ENCODE results near the gene HAUS8. TPM values are rescaled to one million over a fixed set of nuclear protein-coding genes. Genes with fewer than 3 reads are reported as not detected.
A peak's percentile ranks its signal among the peaks of the same experiment; 100 is the strongest.

The HAUS8 gene
- total and polyA plus RNA-seq, 9 of the 15 experiments (the other 6 are each of a cell fraction or from before 2014, with no cell fraction given), result 20.5 to 53.2 (median 36.0) TPM

DNA sequence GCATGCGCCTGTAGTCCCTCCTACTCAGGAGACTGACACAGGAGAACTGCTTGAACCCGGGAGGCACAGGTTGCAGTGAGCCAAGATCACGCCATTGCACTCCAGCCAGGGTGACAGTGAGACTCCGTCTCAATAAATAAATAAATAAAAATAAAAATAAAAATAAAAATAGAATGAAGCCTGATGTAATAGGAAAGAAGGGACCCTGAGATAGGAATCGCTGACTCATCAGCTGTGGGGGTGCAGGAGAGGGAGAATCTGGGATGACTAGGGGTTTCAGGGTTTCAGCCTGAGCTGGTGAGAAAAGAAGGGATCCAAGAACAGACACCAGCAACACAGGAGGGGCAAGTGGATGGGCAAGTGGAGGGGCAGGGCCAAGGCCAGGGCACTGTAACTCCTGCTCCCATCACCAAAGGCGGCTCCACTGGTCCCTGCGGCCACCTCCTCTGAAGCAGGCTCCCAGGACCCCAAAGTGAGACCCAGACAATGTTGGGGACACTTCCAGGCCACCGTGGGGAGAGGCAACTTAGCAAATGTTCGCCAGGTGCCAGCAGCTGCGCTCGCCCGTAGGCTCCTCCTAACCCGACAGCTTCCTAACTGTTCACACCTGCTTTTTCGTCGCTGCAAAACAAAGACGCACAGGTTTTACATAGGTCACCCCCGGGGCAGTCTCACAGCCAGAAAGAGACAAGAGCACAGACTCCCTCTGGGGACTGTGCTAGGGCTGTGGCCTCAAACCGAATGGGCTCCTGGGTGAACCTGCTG lies 1.2 kb downstream of the HAUS8 start (continued):
- TF ChIP-seq, protein P1, sequence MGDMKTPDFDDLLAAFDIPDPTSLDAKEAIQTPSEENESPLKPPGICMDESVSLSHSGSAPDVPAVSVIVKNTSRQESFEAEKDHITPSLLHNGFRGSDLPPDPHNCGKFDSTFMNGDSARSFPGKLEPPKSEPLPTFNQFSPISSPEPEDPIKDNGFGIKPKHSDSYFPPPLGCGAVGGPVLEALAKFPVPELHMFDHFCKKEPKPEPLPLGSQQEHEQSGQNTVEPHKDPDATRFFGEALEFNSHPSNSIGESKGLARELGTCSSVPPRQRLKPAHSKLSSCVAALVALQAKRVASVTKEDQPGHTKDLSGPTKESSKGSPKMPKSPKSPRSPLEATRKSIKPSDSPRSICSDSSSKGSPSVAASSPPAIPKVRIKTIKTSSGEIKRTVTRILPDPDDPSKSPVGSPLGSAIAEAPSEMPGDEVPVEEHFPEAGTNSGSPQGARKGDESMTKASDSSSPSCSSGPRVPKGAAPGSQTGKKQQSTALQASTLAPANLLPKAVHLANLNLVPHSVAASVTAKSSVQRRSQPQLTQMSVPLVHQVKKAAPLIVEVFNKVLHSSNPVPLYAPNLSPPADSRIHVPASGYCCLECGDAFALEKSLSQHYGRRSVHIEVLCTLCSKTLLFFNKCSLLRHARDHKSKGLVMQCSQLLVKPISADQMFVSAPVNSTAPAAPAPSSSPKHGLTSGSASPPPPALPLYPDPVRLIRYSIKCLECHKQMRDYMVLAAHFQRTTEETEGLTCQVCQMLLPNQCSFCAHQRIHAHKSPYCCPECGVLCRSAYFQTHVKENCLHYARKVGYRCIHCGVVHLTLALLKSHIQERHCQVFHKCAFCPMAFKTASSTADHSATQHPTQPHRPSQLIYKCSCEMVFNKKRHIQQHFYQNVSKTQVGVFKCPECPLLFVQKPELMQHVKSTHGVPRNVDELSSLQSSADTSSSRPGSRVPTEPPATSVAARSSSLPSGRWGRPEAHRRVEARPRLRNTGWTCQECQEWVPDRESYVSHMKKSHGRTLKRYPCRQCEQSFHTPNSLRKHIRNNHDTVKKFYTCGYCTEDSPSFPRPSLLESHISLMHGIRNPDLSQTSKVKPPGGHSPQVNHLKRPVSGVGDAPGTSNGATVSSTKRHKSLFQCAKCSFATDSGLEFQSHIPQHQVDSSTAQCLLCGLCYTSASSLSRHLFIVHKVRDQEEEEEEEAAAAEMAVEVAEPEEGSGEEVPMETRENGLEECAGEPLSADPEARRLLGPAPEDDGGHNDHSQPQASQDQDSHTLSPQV (IDR thresholded peaks at IDR 0.05), result peak; percentile 61; the same call in 1 of the 2 replicates
- peak; percentile 94 for TF ChIP-seq DPF2 (IDR thresholded peaks at IDR 0.05)
- peak; percentile 94 for TF ChIP-seq NFE2 (IDR thresholded peaks at IDR 0.05; ENCODE audit: low read depth)
- peak; percentile 96 for TF ChIP-seq MAFK (IDR thresholded peaks at IDR 0.05; ENCODE audit: low read length)
- TF ChIP-seq EP300 (IDR thresholded peaks at IDR 0.05; ENCODE audit: low read length), result peak; percentile 55; the same call in 1 of the 2 replicates
- peak; percentile 66 for TF ChIP-seq RBFOX2 (IDR thresholded peaks at IDR 0.05; ENCODE audit: low read depth, low read length)
- peak; percentile 54 for TF ChIP-seq POLR2A (conservative IDR thresholded peaks at IDR 0.05)
- TF ChIP-seq, protein P2, sequence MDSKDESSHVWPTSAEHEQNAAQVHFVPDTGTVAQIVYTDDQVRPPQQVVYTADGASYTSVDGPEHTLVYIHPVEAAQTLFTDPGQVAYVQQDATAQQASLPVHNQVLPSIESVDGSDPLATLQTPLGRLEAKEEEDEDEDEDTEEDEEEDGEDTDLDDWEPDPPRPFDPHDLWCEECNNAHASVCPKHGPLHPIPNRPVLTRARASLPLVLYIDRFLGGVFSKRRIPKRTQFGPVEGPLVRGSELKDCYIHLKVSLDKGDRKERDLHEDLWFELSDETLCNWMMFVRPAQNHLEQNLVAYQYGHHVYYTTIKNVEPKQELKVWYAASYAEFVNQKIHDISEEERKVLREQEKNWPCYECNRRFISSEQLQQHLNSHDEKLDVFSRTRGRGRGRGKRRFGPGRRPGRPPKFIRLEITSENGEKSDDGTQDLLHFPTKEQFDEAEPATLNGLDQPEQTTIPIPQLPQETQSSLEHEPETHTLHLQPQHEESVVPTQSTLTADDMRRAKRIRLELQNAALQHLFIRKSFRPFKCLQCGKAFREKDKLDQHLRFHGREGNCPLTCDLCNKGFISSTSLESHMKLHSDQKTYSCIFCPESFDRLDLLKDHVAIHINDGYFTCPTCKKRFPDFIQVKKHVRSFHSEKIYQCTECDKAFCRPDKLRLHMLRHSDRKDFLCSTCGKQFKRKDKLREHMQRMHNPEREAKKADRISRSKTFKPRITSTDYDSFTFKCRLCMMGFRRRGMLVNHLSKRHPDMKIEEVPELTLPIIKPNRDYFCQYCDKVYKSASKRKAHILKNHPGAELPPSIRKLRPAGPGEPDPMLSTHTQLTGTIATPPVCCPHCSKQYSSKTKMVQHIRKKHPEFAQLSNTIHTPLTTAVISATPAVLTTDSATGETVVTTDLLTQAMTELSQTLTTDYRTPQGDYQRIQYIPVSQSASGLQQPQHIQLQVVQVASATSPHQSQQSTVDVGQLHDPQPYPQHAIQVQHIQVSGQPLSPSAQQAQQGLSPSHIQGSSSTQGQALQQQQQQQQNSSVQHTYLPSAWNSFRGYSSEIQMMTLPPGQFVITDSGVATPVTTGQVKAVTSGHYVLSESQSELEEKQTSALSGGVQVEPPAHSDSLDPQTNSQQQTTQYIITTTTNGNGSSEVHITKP (IDR thresholded peaks at IDR 0.05; ENCODE audit: partially characterized antibody), result peak; percentile 4
- peak; percentile 74 for TF ChIP-seq POLR2G (IDR thresholded peaks at IDR 0.05; ENCODE audit: low read depth, low read length)
- no peak for TF ChIP-seq SRF (CRISPR knock-in tag; IDR thresholded peaks at IDR 0.05)
- TF ChIP-seq, protein P3, sequence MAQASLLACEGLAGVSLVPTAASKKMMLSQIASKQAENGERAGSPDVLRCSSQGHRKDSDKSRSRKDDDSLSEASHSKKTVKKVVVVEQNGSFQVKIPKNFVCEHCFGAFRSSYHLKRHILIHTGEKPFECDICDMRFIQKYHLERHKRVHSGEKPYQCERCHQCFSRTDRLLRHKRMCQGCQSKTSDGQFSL (CRISPR knock-in tag; IDR thresholded peaks at IDR 0.05), result peak; percentile 90
- TF ChIP-seq, protein P3 (tag; IDR thresholded peaks at IDR 0.05), result peak in 1 of 2 experiments; percentile 87; a peak in 2 of 4 replicates
- TF ChIP-seq L3MBTL2 (IDR thresholded peaks at IDR 0.05), result 0 out of 2 replicates have a peak, but pooled peaks have one; percentile 6
- TF ChIP-seq, protein P4, sequence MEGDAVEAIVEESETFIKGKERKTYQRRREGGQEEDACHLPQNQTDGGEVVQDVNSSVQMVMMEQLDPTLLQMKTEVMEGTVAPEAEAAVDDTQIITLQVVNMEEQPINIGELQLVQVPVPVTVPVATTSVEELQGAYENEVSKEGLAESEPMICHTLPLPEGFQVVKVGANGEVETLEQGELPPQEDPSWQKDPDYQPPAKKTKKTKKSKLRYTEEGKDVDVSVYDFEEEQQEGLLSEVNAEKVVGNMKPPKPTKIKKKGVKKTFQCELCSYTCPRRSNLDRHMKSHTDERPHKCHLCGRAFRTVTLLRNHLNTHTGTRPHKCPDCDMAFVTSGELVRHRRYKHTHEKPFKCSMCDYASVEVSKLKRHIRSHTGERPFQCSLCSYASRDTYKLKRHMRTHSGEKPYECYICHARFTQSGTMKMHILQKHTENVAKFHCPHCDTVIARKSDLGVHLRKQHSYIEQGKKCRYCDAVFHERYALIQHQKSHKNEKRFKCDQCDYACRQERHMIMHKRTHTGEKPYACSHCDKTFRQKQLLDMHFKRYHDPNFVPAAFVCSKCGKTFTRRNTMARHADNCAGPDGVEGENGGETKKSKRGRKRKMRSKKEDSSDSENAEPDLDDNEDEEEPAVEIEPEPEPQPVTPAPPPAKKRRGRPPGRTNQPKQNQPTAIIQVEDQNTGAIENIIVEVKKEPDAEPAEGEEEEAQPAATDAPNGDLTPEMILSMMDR (IDR thresholded peaks at IDR 0.05 in 2 of 3, conservative IDR thresholded peaks at IDR 0.05 in 1 of 3; ENCODE audit: insufficient read depth in 2 of 3, low read depth in 1 of 3, low read length in 3 of 3), result no peak
- peak; percentile 36 for TF ChIP-seq EGR1 (conservative IDR thresholded peaks at IDR 0.05)
- peak in 1 of 2 experiments; percentile 13; a peak in 1 of 4 replicates for TF ChIP-seq RCOR1 (IDR thresholded peaks at IDR 0.05; ENCODE audit: borderline replicate concordance in 1 of 2, low read depth in 2 of 2, low read length in 2 of 2)
- TF ChIP-seq BACH1 (tag; IDR thresholded peaks at IDR 0.05), result peak; percentile 75
